ENCODE results near the gene BAIAP3. TPM values are rescaled to one million over a fixed set of nuclear protein-coding genes. Genes with fewer than 3 reads are reported as not detected.

The BAIAP3 gene
- total and polyA plus RNA-seq, 2 of the 8 experiments (the other 6 are each of a cell fraction or from before 2014, with no cell fraction given): 2.9 to 6.8 TPM

GRCh38 chr16:1286513-1287094 lies 46.8 kb upstream of the BAIAP3 start:
- Histone ChIP-seq H3K4me2 (ENCODE audit: insufficient read depth in 1 of 2, low read depth in 2 of 2, low read length in 2 of 2) (no peak overlapping the region), H3K56ac (replicated peaks; ENCODE audit: insufficient read length, low read depth, low read length) (no peak overlapping the region), H2BK5ac (ENCODE audit: low read depth, low read length) (no peak overlapping the region), H2AFZ (ENCODE audit: low read length) (no peak overlapping the region), H3K18ac (ENCODE audit: extremely low read depth, low read length) (no peak overlapping the region), H2BK120ac (replicated peaks; ENCODE audit: low read depth, low read length) (no peak overlapping the region), H3K9ac (replicated peaks in 1 of 4; ENCODE audit: extremely low read depth in 1 of 4, low read depth in 3 of 4, low read length in 3 of 4) (no peak overlapping the region), H2BK20ac (ENCODE audit: low read length) (no peak overlapping the region), H4K91ac (replicated peaks; ENCODE audit: insufficient read length, low read length) (no peak overlapping the region), H4K20me1 (replicated peaks in 1 of 2; ENCODE audit: control insufficient read depth in 1 of 2, insufficient read depth in 2 of 2, low read length in 2 of 2) (peaks cover 0 to 2% of the 10 kb centered on the region in 2 experiments), H3K23ac (ENCODE audit: insufficient read length) (no peak overlapping the region), H3K23me2 (ENCODE audit: low read depth, low read length) (peaks cover 3% of the 10 kb centered on the region; the same call in 1 of the 2 replicates), H2AK5ac (ENCODE audit: low read depth, low read length) (no peak overlapping the region), H3K14ac (ENCODE audit: insufficient read length) (no peak overlapping the region), H3K79me2 (ENCODE audit: control insufficient read depth in 1 of 2, insufficient read depth in 2 of 2, low read length in 2 of 2) (no peaks in the 10 kb centered on the region), H3K9me3 (ENCODE audit: insufficient read depth in 2 of 2, low read depth in 1 of 2, low read length in 1 of 2) (no peaks in the 10 kb centered on the region), H3K36me3 (ENCODE audit: control insufficient read depth in 2 of 4, insufficient read depth in 4 of 4, low read length in 3 of 4) (no peaks in the 10 kb centered on the region), H2BK15ac (ENCODE audit: low read length) (no peak overlapping the region), H4K8ac (ENCODE audit: extremely low read depth, insufficient read depth, low read length) (no peak overlapping the region), H3K27me3 (replicated peaks in 1 of 4; ENCODE audit: control insufficient read depth in 3 of 4, extremely low read depth in 1 of 4, insufficient read depth in 3 of 4, low read length in 3 of 4) (peaks cover 7 to 36% (median 25%) of the 10 kb centered on the region in 4 experiments), H2BK12ac (ENCODE audit: low read depth, low read length) (no peak overlapping the region), H3K79me1 (ENCODE audit: low read depth, low read length) (no peaks in the 10 kb centered on the region), H3K4ac (replicated peaks; ENCODE audit: insufficient read length, low read depth, low read length) (no peak overlapping the region), H3K4me1 (replicated peaks in 1 of 4; ENCODE audit: control insufficient read depth in 3 of 4, insufficient read depth in 4 of 4, low read length in 3 of 4) (peaks cover 3 to 29% (median 19%) of the 10 kb centered on the region in 4 experiments; a peak in 6 of 7 replicates), H3K4me3 (ENCODE audit: extremely low read depth in 1 of 4, insufficient read depth in 2 of 4, low read depth in 3 of 4, low read length in 4 of 4) (no peak overlapping the region), H3K27ac (ENCODE audit: low read depth, low read length) (no peak overlapping the region), H4K5ac (ENCODE audit: insufficient read length, low read depth, low read length) (no peak overlapping the region)
- no peak for TF ChIP-seq SAP30 (IDR thresholded peaks at IDR 0.05; ENCODE audit: insufficient read depth, insufficient replicate concordance, low read length)
- no peak for TF ChIP-seq BRCA1 (IDR thresholded peaks at IDR 0.05; ENCODE audit: low read depth, low read length)
- no peak for TF ChIP-seq RNF2 (IDR thresholded peaks at IDR 0.05; ENCODE audit: borderline replicate concordance, low read depth, low read length, missing control alignments, poor library complexity, severe bottlenecking)
- no peak for TF ChIP-seq FOSL1 (IDR thresholded peaks at IDR 0.05; ENCODE audit: insufficient read depth, low read depth, low read length)
- no peak for TF ChIP-seq BACH1 (IDR thresholded peaks at IDR 0.05; ENCODE audit: low read length)
- TF ChIP-seq PHF8 (conservative IDR thresholded peaks at IDR 0.05; ENCODE audit: low read depth, low read length): no peak
- no peak for TF ChIP-seq NRF1 (IDR thresholded peaks at IDR 0.05; ENCODE audit: low read depth, low read length)
- no peak for TF ChIP-seq CHD1 (IDR thresholded peaks at IDR 0.05; ENCODE audit: low read depth, low read length)
- TF ChIP-seq E2F6 (IDR thresholded peaks at IDR 0.05): no peak
- TF ChIP-seq KDM4A (IDR thresholded peaks at IDR 0.05; ENCODE audit: low read depth, low read length, severe bottlenecking): no peak
- no peak for DNase-seq (ENCODE audit: low read depth in 1 of 2, low spot score in 2 of 2)
- WGBS, 2 experiments (ENCODE audit: extremely low coverage in 1 of 2, insufficient coverage in 1 of 2, insufficient read length in 1 of 2, insufficient replicate concordance in 2 of 2, low coverage in 1 of 2, low lambda C conversion rate in 2 of 2, missing lambda C conversion rate in 1 of 2): 90% methylated on average over 25 of the region's 25 CpGs; no CpG with 5 or more reads in 1 of the 2 experiments
- ChIA-PET CTCF (ENCODE audit: partially characterized antibody) (interaction anchor here (0.5 to 1.7 kb wide), 9 partner anchors 9 to 638 kb away, joined by 3 to 6 read pairs (median 3); no protein-coding TSS in a partner anchor), POLR2A (ENCODE audit: partially characterized antibody) (interaction anchor here (0.7 to 1.2 kb wide), 2 partner anchors 18 to 48 kb away, joined by 3 read pairs; no protein-coding TSS in a partner anchor)
- FAIRE-seq: no peak
